Esophagus muscularis mucosa (tissue), 4 donors: Measurements from ENCODE around the gene PDE3A. TPM values are rescaled to one million over a fixed set of nuclear protein-coding genes. Genes with fewer than 3 reads are reported as not detected.
"Not testable (repeated sequence)": the region's sequence is repeated elsewhere in the genome, so short reads cannot be mapped to it uniquely, and the experiment has no call there.

Source experiments
- DNase-seq: peaks from one replicate; pipeline ENCODE4 v3.0.0-alpha.2; 2017; ENCODE audit errors: extremely low spot score
- H3K27ac ChIP-seq, 4 donors: fragments of 200-600 bp; sonication (generic); replicated peaks in 1 of 4; 1 replicate in 3 of 4; 2 replicates in 1 of 4; pipeline ENCODE4 v1.5.1; 2016 to 2019; ENCODE audit warnings: mild to moderate bottlenecking in 1 of 4
- H3K27me3 ChIP-seq, 4 donors: fragments of 200-600 bp; sonication (generic); one replicate each; pipeline versions ENCODE4 v1.5.1 to v1.6.0; 2016 to 2019
- H3K36me3 ChIP-seq, 4 donors: fragments of 200-600 bp; sonication (generic); one replicate each; pipeline ENCODE4 v1.5.1; 2016 to 2019
- H3K4me1 ChIP-seq, 4 donors: fragments of 200-600 bp; sonication (generic); one replicate each; pipeline ENCODE4 v1.5.1; 2016 to 2019
- H3K4me3 ChIP-seq, 4 donors: fragments of 200-600 bp; sonication (generic); 1 replicate in 2 of 4; 2 replicates in 2 of 4; pipeline ENCODE4 v1.5.1; 2016 to 2019; ENCODE audit warnings: mild to moderate bottlenecking in 4 of 4, moderate library complexity in 1 of 4
- H3K9me3 ChIP-seq, 4 donors: fragments of 200-600 bp; sonication (generic); 1 replicate in 3 of 4; 2 replicates in 1 of 4; pipeline ENCODE4 v1.5.1; 2016 to 2019
- CTCF ChIP-seq, 3 experiments: fragments of 200-600 bp in 2 of 3; fragments of 450-650 bp in 1 of 3; sonication (generic) in 2 of 3; IDR thresholded peaks; one replicate each; pipeline ENCODE4 v1.5.1; 2017 to 2019; ENCODE audit warnings: antibody characterized with exemption in 3 of 3, mild to moderate bottlenecking in 2 of 3, moderate library complexity in 1 of 3
- EP300 ChIP-seq: sonication (generic); formaldehyde crosslinking; IDR thresholded peaks from one replicate; pipeline ENCODE4 v1.6.1; 2017; ENCODE audit warnings: antibody characterized with exemption
- POLR2A ChIP-seq: fragments of 450-650 bp; IDR thresholded peaks from one replicate; pipeline ENCODE4 v1.6.1; 2017; ENCODE audit warnings: antibody characterized with exemption, moderate library complexity, mild to moderate bottlenecking, low read depth
- POLR2AphosphoS5 ChIP-seq, 2 donors: sonication (generic); formaldehyde crosslinking; IDR thresholded peaks; one replicate each; pipeline ENCODE4 v1.6.1; 2017; ENCODE audit warnings: antibody characterized with exemption in 2 of 2
- WGBS: methylation state at CpG from one replicate; pipeline ENCODE4 v1.1.5; 2018; 5-methylcytosine and 5-hydroxymethylcytosine counted together
- intact Hi-C: fragments of 100-400 bp; cut with DNase I; formaldehyde crosslinking; loops from one replicate; pipeline ENCODE4 v1.15.1; 2023
- total RNA-seq, 4 donors: library from RNA; depleted of rRNA; stranded (reverse); fragments of >200 nt; gene quantifications; one replicate each; pipeline versions ENCODE4 v1.1.0 to v1.2.1, GENCODE V29; 2016

The PDE3A gene
- 100 to 1,000 TPM in 2 of 4 donors, 10 to 100 TPM in 2; 93.8 to 155 (median 106) TPM for total RNA-seq

GRCh38 chr12:20368114-20368650 is at the start of gene PDE3A:
PDE3A (plus strand) TSS chr12:20368537; CDS start chr12:20369285, 748 bp downstream.
- Histone ChIP-seq H3K4me1 (peaks cover 5 to 20% (median 9%) of the 10 kb centered on the region in 4 donors), H3K4me3 (peak within 1 kb of the TSS; percentile 67 to 85 (median 82)), H3K27ac (peak within 1 kb of the TSS; percentile 89 to 96 (median 92)), H3K9me3 (no peaks in the 10 kb centered on the region), H3K27me3 (no peaks in the 10 kb centered on the region), H3K36me3 (no peaks in the 10 kb centered on the region)
- intact Hi-C loops: loop anchor here (5.0 to 10.0 kb wide), 4 partner anchors 96 to 623 kb away; no protein-coding TSS in a partner anchor
- no peak for DNase-seq
- TF ChIP-seq POLR2A (no peak), EP300 (no peak), POLR2AphosphoS5 (IDR thresholded peaks at IDR 0.05) (peak in 1 of 2 donors; percentile 60), CTCF (IDR thresholded peaks at IDR 0.05) (peak; percentile 24 to 42 (median 34))
- WGBS: 1% methylated on average over 24 of the region's 24 CpGs

- no peak overlapping the region for H3K4me3 ChIP-seq
- intact Hi-C loops: no loop called here
Measured at GRCh38 chr12:20319366-20319765, 49.0 kb upstream of the PDE3A start.

DNA sequence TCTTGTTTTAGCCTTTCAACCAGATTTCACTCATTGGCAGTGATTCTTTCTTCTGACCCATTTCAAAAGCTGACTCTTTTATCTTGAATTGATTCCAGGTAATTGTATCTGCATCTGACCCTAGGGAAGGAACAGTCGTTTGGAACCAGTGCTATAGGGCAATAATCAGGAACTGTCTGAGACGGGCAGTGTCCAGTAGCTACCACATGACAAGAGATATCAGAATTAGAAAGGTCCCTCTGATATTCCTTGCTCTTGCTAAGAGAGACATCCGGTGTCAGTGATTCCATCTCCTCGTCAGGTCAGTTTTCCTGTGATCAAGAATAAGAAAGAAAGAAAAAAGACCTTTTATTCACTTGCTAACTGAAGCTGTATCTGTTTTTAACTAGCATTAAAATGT is 47.8 kb upstream of the PDE3A start:
- DNase-seq: no peak
- H3K27ac ChIP-seq: no peak overlapping the region
- 62% methylated on average over 4 of the region's 4 CpGs for WGBS
- intact Hi-C loops: no loop called here
- no peak overlapping the region for H3K4me3 ChIP-seq
- TF ChIP-seq POLR2A (no peak), POLR2AphosphoS5 (IDR thresholded peaks at IDR 0.05) (no peak), CTCF (IDR thresholded peaks at IDR 0.05) (no peak), EP300 (no peak)
- no peaks in the 10 kb centered on the region for H3K27me3 ChIP-seq
- H3K36me3 ChIP-seq: no peaks in the 10 kb centered on the region
- H3K9me3 ChIP-seq: no peaks in the 10 kb centered on the region
- no peaks in the 10 kb centered on the region for H3K4me1 ChIP-seq

More at GRCh38 chr12:20319366-20319765, 49.0 kb upstream of the PDE3A start:
- no peaks in the 10 kb centered on the region for H3K27me3 ChIP-seq
- no peaks in the 10 kb centered on the region for H3K4me1 ChIP-seq
- no peak overlapping the region for H3K27ac ChIP-seq
- no peaks in the 10 kb centered on the region for H3K36me3 ChIP-seq
- DNase-seq: no peak
- no peaks in the 10 kb centered on the region for H3K9me3 ChIP-seq
- TF ChIP-seq CTCF (IDR thresholded peaks at IDR 0.05) (no peak), EP300 (no peak), POLR2A (no peak), POLR2AphosphoS5 (IDR thresholded peaks at IDR 0.05) (no peak)
- WGBS: 67% methylated on average over 4 of the region's 4 CpGs

- H3K36me3 ChIP-seq, H3K4me1 ChIP-seq, DNase-seq, H3K4me3 ChIP-seq, intact Hi-C loops, H3K27ac ChIP-seq, H3K27me3 ChIP-seq: not testable (repeated sequence)
- WGBS: 76% methylated on average over 4 of the region's 4 CpGs
- peaks cover 0 to 14% (median 4%) of the 10 kb centered on the region in 4 donors for H3K9me3 ChIP-seq
Measured at GRCh38 chr12:20330826-20331505, 37.4 kb upstream of the PDE3A start.

GRCh38 chr12:20339060-20339459 is 29.3 kb upstream of the PDE3A start:
- peaks cover 0 to 5% (median 0%) of the 10 kb centered on the region in 4 donors for H3K36me3 ChIP-seq
- WGBS: 61% methylated on average over 2 of the region's 2 CpGs
- DNase-seq: no peak

More at GRCh38 chr12:20339060-20339459, 29.3 kb upstream of the PDE3A start:
- no peak overlapping the region for H3K27ac ChIP-seq
- no peaks in the 10 kb centered on the region for H3K4me1 ChIP-seq
- no peaks in the 10 kb centered on the region for H3K27me3 ChIP-seq
- intact Hi-C loops: no loop called here
- peaks cover 0 to 18% (median 5%) of the 10 kb centered on the region in 4 donors for H3K9me3 ChIP-seq
- TF ChIP-seq POLR2A (no peak), CTCF (IDR thresholded peaks at IDR 0.05) (no peak)
- no peak overlapping the region for H3K4me3 ChIP-seq
